Mucosa of stomach (tissue), 1 donor: ENCODE measurements around the gene CAMKK2.

Experiments
- H3K27me3 ChIP-seq: one replicate; pipeline ENCODE4 v1.7.0; 2013; ENCODE audit warnings: mild to moderate bottlenecking, low read length; ENCODE audit not compliant: control insufficient read depth, insufficient read depth
- H3K36me3 ChIP-seq: one replicate; pipeline ENCODE4 v1.7.0; 2013; ENCODE audit warnings: low read length; ENCODE audit not compliant: control insufficient read depth, insufficient read depth
- H3K4me1 ChIP-seq: one replicate; pipeline ENCODE4 v1.7.0; 2013; ENCODE audit warnings: mild to moderate bottlenecking, low read length; ENCODE audit not compliant: control insufficient read depth, insufficient read depth
- H3K4me3 ChIP-seq: one replicate; pipeline ENCODE4 v1.7.0; 2013; ENCODE audit warnings: low read length
- H3K9ac ChIP-seq: one replicate; pipeline ENCODE4 v1.7.0; 2013; ENCODE audit warnings: mild to moderate bottlenecking, low read length, moderate library complexity
- H3K9me3 ChIP-seq: one replicate; pipeline ENCODE4 v1.7.0; 2013; ENCODE audit warnings: mild to moderate bottlenecking, low read length, moderate library complexity; ENCODE audit not compliant: control insufficient read depth
- donor health status: Pancreatic carcinoma.

Gene CAMKK2

DNA sequence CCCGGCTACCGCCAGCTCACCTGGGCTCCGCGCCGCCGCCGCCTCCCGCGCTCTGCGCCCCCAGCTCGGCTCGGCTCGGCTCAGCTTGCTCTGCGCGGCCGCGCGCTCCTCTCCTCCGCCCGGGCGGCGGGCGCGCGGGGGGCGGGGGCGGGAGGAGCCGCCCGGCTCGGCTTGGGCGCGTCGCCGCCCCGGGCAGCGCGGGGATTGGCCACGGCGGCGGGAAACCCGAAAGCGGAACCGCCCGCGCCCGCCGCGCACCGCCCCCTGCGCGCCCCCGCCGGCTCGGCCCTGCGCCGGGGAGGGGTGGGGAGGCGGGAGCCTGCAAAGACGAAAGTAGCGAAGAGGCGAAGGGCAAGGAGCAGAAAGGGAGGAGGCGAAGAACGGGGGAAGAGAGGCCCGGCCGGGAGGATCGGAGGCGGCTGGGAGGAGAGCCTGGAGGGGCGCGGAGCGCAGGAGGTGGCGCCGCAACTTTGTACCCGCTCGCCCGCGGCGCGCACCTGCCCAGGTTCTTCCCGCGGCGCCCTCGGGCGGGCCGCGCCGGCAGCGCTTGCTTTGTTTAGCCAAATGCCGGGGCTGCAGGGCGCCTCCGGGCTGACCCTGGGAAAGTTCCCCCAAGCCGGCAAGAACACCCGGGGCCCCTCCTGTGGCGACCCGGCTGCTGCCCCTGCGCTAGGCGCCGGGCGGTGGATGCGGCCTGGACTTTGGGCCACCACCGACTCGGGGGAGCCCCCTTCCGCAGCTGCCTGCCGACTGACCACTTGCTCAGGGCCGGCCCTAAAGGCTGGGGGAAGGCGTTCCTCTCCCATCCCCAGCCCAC is at the start of gene CAMKK2:
Gene CAMKK2 (minus strand): TSS at position 92 of the 817 bp plus-strand sequence. CDS start 22,183 bp downstream, outside the sequence.
- Histone ChIP-seq H3K9ac (peak within 1 kb of the TSS; percentile 81), H3K36me3 (no peaks in the 10 kb centered on the region), H3K4me3 (peak within 1 kb of the TSS; percentile 90), H3K4me1 (peaks cover 14% of the 10 kb centered on the region), H3K9me3 (no peaks in the 10 kb centered on the region), H3K27me3 (no peaks in the 10 kb centered on the region)

DNA sequence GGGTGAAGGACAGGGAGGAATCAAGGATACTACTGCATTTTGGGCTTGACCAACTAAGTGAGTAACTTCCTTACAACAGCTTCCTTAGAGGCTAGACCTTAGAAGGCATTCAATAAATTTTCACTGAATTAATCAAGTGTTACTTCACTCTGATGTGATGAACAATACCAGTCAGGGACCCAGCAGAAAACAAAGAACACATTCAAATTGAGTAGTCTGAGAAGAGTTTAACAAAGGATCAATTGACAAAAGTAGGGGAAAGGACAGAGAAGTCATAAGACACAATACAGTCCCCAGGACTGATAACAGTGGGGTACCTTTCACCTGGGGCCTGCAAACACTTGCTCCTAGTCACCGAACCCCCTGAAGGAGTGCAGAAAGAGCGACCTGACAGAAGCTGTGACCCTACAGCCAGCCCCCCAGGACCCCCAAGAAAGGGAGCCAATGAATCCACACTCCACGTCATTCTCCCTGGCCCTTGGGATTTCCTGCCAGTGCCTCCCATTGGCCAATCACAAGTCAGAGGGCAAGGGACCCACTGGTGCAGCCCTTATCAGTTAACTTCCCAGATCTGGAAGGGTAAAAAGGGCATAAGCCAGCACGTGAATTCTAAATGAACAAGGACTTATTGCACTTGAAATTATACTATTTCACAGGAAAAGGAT is 48.8 kb upstream of the CAMKK2 start:
- H3K36me3 ChIP-seq = peaks cover 21% of the 10 kb centered on the region
- H3K9me3 ChIP-seq = no peaks in the 10 kb centered on the region
- no peak overlapping the region for H3K9ac ChIP-seq
- no peaks in the 10 kb centered on the region for H3K4me1 ChIP-seq
- no peak overlapping the region for H3K4me3 ChIP-seq
- H3K27me3 ChIP-seq = no peaks in the 10 kb centered on the region

DNA sequence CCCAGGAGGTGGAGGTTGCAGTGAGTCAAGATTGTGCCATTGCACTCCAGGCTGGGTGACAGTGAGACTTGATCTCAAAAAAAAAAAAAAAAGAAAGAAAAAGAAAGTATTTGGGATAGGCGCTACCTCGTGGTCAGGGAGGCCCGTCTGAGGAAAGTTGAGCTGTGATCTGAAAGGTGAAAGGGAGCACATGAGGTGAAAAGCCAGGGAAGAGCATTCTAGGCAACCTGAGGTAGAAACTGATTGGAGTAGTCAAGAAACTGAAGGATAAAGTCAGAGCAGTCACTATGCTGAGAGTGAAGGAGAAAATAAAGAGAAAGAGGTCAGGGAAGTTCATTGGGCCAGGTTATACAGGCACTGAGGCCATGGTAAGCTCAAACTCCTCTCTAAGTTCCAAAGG is 48.0 kb upstream of the CAMKK2 start:
- no peak overlapping the region for H3K9ac ChIP-seq
- H3K4me1 ChIP-seq = no peaks in the 10 kb centered on the region
- no peaks in the 10 kb centered on the region for H3K27me3 ChIP-seq
- H3K9me3 ChIP-seq = no peaks in the 10 kb centered on the region
- H3K4me3 ChIP-seq = no peak overlapping the region
- H3K36me3 ChIP-seq = peaks cover 21% of the 10 kb centered on the region

DNA sequence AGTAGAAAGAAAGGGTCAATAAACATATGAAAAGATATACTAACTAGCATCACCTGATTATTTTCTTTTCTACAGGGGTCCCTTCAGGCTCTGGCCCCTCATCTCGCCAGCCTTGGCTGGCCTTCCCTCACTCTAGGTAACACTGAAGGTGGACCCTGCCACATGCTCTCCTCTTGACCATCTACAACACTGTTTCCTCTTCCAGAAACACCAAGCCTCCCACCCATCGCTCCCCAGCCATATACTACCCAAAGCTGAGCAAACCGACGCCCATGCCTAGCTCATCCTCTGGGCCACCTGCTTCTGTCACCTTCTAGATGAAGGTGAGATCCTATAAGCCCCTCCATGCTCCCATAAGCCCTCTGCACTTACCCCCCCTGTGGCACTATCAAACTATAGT is 40.9 kb upstream of the CAMKK2 start:
- peaks cover 5% of the 10 kb centered on the region for H3K36me3 ChIP-seq
- H3K9me3 ChIP-seq = no peaks in the 10 kb centered on the region
- H3K9ac ChIP-seq = no peak overlapping the region
- H3K27me3 ChIP-seq = no peaks in the 10 kb centered on the region
- H3K4me1 ChIP-seq = no peaks in the 10 kb centered on the region
- H3K4me3 ChIP-seq = no peak overlapping the region

DNA sequence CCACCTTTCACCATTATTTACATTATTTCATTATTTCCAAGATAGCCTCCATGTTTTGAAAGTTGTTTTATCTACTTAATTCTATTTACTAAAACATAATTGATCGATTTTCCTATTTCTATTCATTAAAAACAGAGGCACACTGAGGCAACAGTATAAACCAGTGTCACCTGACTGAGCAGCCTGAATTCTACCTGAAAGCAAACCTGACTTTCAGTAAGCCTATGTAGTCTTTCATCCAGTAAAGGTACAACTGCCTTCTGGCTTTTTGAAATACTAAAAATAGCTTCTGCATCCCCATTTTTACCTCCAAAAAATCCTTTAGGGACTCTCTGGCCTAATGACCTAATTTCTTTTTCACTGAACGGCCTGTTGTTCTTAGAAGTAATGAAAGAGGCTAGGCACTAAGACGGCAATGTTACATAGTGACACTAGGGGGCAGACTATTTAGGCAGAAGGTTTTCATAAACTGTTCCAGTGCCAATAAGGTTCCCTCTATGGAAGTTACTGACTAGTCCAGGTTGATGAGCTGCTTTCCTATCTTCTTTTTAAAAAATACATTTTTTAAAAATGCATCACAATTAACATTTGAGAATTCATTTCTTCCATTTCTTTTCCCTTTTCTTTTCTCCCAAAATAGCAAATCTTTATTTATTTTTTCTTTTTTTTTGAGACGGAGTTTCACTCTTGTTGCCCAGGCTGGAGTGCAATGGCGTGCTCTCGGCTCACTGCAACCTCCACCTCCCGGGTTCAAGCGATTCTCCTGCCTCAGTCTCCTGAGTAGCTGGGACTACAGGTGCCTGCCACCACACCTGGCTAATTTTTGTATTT is 38.2 kb upstream of the CAMKK2 start:
- Histone ChIP-seq H3K9me3 (no peaks in the 10 kb centered on the region), H3K27me3 (no peaks in the 10 kb centered on the region), H3K36me3 (peaks cover 5% of the 10 kb centered on the region), H3K9ac (no peak overlapping the region), H3K4me1 (no peaks in the 10 kb centered on the region), H3K4me3 (no peak overlapping the region)

DNA sequence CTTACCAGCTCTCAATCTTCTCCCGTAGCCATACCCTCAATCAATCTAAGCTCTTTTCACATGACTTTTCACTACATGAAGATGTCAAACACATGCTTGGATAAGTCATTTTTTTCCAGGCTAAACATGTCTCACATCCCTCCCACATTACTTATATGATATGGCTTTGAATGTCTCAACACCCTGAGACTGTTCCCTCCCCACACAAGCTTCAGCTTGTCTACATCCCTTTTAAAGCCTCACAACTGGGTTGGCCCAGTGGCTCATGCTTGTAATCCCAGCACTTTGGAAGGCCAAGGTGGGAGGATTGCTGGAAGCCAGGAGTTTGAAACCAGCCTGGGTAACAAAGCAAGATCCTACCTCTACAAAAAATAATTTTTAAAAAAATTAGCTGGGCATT is 37.2 kb upstream of the CAMKK2 start:
- H3K36me3 ChIP-seq = peaks cover 5% of the 10 kb centered on the region
- no peaks in the 10 kb centered on the region for H3K27me3 ChIP-seq
- H3K9me3 ChIP-seq = no peaks in the 10 kb centered on the region
- H3K4me1 ChIP-seq = no peaks in the 10 kb centered on the region
- H3K4me3 ChIP-seq = no peak overlapping the region
- H3K9ac ChIP-seq = no peak overlapping the region

DNA sequence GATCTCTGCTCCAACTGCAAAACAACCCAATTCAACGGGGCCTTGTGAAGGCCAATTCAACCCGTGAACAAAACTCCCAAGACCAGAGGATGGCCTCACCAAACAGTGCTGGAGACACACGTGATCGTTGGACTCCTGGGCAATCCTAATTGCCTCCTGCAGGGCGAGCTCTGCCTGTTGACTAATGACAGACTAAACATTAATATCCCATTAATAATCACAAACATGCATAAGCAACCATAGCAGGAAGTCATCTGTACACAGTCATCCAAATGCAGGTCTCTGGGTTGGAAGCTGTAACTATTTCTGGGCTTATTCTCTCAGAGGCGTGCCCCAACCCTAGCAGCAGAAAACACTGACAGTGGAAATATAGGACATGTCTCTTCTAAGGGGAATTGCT is 34.7 kb upstream of the CAMKK2 start:
- H3K36me3 ChIP-seq = peaks cover 17% of the 10 kb centered on the region

DNA sequence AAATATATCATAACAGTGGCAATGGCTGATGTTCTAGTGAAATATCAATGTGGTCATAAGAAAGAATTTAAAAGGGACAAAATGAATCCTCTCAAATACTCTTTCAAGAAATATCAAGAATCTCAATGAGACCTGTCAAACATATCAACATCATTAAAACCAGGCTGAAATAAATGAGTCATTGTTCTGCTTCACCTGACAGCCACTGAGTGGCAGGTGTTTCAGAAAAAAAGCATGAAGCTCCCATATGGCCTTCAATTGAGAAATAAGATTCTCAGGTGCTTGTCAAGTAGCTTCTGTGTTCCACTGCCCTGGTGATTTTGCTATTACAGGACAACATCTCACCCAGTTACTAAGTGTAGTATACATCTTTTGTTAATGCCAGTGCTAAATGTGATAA is 34.2 kb upstream of the CAMKK2 start:
- H3K36me3 ChIP-seq = peaks cover 17% of the 10 kb centered on the region
- H3K4me3 ChIP-seq = no peak overlapping the region
- no peaks in the 10 kb centered on the region for H3K4me1 ChIP-seq

More for the DNA sequence above, 34.7 kb upstream of the CAMKK2 start:
- Histone ChIP-seq H3K9me3 (no peaks in the 10 kb centered on the region), H3K27me3 (no peaks in the 10 kb centered on the region), H3K4me1 (no peaks in the 10 kb centered on the region), H3K9ac (no peak overlapping the region), H3K4me3 (no peak overlapping the region)

DNA sequence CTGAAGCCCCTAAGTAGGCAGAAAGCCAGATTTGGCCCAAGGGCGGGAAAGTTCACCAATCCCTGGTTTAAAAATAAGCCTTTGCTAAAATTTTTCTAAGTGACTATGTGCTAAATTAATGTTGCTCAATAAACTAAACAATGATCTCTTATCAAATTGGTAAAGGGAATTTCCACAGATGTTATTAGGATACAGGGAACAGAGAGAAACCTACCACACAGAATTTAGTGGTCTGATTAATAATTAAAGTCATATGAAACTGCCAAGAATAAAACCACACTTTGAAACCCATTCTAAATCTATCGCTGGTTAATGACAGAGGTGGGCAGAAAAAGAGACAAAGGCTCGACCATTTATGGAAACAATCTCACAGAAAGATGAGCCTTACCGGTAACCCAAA is 33.7 kb upstream of the CAMKK2 start:
- Histone ChIP-seq H3K9me3 (no peaks in the 10 kb centered on the region), H3K4me3 (no peak overlapping the region), H3K4me1 (no peaks in the 10 kb centered on the region), H3K27me3 (no peaks in the 10 kb centered on the region), H3K36me3 (peaks cover 12% of the 10 kb centered on the region), H3K9ac (no peak overlapping the region)

More for the DNA sequence above, 34.2 kb upstream of the CAMKK2 start:
- no peaks in the 10 kb centered on the region for H3K9me3 ChIP-seq
- no peaks in the 10 kb centered on the region for H3K27me3 ChIP-seq
- no peak overlapping the region for H3K9ac ChIP-seq

DNA sequence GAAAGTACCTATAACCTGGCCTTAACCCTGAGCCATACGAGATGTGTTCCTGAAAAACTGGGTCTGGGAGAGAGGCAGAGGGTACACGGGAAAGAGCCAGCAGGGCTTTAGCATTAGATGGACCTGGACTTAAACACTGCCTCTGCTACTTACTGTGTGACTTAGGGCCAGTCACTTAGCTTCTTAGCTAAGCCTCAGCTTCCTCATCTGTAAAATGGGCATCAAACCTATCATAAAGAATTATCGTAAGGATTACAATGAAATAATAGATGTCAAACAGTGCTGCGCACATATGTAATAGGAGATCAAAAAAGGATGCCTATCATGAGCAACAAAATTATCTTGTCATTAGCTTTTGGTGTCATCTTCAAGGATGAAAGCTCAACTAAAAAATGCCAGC is 32.1 kb upstream of the CAMKK2 start:
- Histone ChIP-seq H3K9me3 (no peaks in the 10 kb centered on the region), H3K9ac (no peak overlapping the region), H3K4me3 (no peak overlapping the region), H3K4me1 (no peaks in the 10 kb centered on the region), H3K27me3 (no peaks in the 10 kb centered on the region), H3K36me3 (peaks cover 12% of the 10 kb centered on the region)

DNA sequence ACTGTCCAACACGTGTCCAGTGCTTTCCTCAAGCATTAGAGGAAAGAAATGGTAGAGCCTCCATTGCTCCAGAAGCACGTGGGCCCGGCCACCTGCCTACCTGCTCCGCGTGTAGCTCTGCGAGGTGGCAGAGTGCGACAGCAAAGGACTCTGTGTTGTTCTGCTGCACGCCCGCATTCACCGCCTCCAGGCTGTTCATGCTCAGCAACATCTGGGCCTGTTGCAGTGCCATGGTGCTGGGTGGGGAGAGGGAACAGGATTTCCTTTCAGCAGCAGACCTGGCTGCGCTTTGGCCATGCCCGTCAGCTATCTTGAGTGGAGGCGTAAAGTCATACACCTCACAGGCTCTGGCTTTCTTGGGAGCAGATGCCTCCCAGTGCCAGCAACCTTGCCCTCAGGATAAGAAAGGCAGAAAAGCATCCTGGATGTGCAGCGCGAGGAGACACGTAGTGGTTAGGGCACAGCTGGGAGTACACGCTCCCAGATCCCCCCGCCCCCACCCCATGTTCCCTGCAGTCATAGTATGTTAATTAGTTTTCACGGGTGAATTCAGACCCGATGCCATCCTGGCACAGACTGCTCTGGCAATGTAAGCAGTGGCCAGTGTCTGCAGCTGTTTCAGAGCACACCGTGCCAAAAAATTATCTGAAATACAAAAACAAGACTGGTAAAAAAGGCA is 30.6 kb upstream of the CAMKK2 start:
- Histone ChIP-seq H3K9me3 (no peaks in the 10 kb centered on the region), H3K9ac (no peak overlapping the region), H3K36me3 (peaks cover 12% of the 10 kb centered on the region), H3K4me3 (no peak overlapping the region), H3K27me3 (no peaks in the 10 kb centered on the region), H3K4me1 (no peaks in the 10 kb centered on the region)
